ENCODE data around the gene ADH1C. TPM values are rescaled to one million over a fixed set of nuclear protein-coding genes. Genes with fewer than 3 reads are reported as not detected.
"Not testable (repeated sequence)": the region's sequence is repeated elsewhere in the genome, so short reads cannot be mapped to it uniquely, and the experiment has no call there.

The ADH1C gene
- total RNA-seq, 2 experiments from 2014 or later, result not detected

DNA sequence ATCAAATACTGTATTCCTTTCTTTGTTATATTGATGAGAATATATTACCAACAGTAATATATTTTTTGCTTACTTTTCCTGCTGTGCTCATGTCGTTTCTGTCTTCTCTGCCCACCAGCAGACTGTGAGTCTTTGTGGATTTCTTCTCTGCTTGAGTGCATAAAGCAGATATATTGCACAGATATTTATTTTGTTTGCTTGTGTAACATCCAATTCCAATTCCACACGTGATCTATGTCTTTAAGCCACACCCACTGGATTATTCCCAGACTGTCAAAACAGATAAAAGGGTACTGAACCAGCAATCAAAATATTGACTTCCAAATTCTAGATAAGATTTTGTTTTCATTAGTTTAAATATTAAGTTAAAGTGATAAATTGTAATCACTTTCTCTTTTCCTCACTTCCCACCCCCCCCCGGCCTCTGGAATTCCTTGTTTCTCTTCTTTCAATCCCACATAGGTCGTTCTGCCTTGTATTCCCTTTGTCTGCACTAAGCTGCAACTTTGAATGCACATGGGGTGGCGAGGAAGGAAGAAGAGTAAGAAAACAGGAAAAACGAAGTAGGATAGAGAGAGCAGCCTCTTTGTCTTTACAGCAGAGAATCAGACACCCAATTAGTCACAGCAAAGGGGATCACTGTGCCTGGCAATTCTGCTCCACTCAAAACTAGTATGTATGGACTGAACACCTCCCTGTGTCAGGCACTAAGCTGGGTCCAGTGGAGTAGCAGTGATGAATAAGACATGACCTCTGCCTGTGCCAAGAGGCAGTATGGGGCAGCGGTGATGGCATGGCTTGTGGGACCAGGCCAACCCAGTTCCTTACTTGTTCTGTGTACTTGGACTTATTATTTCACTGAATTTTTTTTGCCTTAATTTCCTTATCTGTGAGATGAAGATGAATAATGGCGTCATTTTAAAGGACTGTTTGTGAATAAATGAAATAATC is 31.0 kb downstream of the ADH1C start, which contains the start of gene ADH1B:
Gene ADH1B, minus strand, starts transcription at position 161 of the 951 bp plus-strand sequence. Its CDS starts 70 bp downstream, at position 91.
- Histone ChIP-seq H3K4me2 (ENCODE audit: low read length) (no peak within 1 kb of the TSS), H3K79me2 (ENCODE audit: insufficient read depth, low read depth, low read length) (no peaks in the 10 kb centered on the region), H2AFZ (ENCODE audit: low read length) (no peak within 1 kb of the TSS), H4K20me1 (ENCODE audit: insufficient read depth, low read length) (no peaks in the 10 kb centered on the region), H3K9me3 (ENCODE audit: low read length) (no peaks in the 10 kb centered on the region), H3K9me2 (ENCODE audit: insufficient read depth, low read length) (no peaks in the 10 kb centered on the region), H3K27ac (ENCODE audit: low read depth, low read length, poor library complexity, severe bottlenecking) (no peak within 1 kb of the TSS), H3K36me3 (ENCODE audit: insufficient read depth, low read length) (no peaks in the 10 kb centered on the region), H3K4me3 (ENCODE audit: low read depth, low read length, poor library complexity, severe bottlenecking) (no peak within 1 kb of the TSS), H3K4me1 (ENCODE audit: insufficient read depth, low read length, poor library complexity, severe bottlenecking) (no peaks in the 10 kb centered on the region)
- intact Hi-C loops (cut with micrococcal nuclease; ENCODE audit: unreplicated experiment), result no loop called here
- CTCF ChIA-PET (ENCODE audit: unreplicated experiment), result interaction anchor here (0.6 kb wide), 1 partner anchor 867 kb away, joined by 3 read pairs; no protein-coding TSS in a partner anchor
- no TSS peak for BruUV-seq (replicated peaks)
- POLR2A ChIA-PET, result interaction anchor here (0.6 kb wide), 1 partner anchor 652 kb away, joined by 3 read pairs; no protein-coding TSS in a partner anchor
- TF ChIP-seq EZH2phosphoT487 (IDR thresholded peaks at IDR 0.05; ENCODE audit: borderline replicate concordance, low read depth, low read length), result no peak
- no peak for TF ChIP-seq CTCF (conservative IDR thresholded peaks at IDR 0.05; ENCODE audit: low read length)
- DNase-seq (ENCODE audit: low spot score), result no peak

DNA sequence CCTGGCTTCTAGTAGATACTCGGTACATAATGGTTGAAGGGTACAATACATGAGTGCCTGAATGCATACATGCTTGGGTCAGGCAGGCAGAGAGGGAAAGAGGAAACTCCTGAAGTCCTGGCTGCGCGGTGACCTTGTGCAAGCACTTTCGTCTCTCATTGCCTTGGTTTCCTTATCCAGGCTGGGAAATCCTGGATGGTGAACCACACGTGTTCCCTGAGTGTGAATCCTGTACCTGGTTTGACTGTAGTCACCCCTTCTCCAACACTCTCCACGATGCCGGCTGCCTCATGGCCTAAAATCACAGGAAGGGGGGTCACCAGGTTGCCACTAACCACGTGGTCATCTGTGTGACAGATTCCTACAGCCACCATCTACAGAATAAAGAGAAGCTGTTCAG is 34.7 kb downstream of the ADH1C start:
- H3K36me3 ChIP-seq (ENCODE audit: insufficient read depth, low read length); CTCF ChIA-PET (ENCODE audit: unreplicated experiment); POLR2A ChIA-PET; H2AFZ ChIP-seq (ENCODE audit: low read length); H3K9me3 ChIP-seq (ENCODE audit: low read length); H3K79me2 ChIP-seq (ENCODE audit: insufficient read depth, low read depth, low read length); H4K20me1 ChIP-seq (ENCODE audit: insufficient read depth, low read length); H3K9me2 ChIP-seq (ENCODE audit: insufficient read depth, low read length); H3K4me1 ChIP-seq (ENCODE audit: insufficient read depth, low read length, poor library complexity, severe bottlenecking); intact Hi-C loops (cut with micrococcal nuclease; ENCODE audit: unreplicated experiment); H3K27ac ChIP-seq (ENCODE audit: low read depth, low read length, poor library complexity, severe bottlenecking); H3K4me2 ChIP-seq (ENCODE audit: low read length); H3K4me3 ChIP-seq (ENCODE audit: low read depth, low read length, poor library complexity, severe bottlenecking); DNase-seq (ENCODE audit: low spot score); BruUV-seq (replicated peaks): not testable (repeated sequence)

GRCh38 chr4:99317354-99317753 is 35.2 kb downstream of the ADH1C start:
- Histone ChIP-seq H2AFZ (ENCODE audit: low read length) (no peak overlapping the region), H3K9me3 (ENCODE audit: low read length) (no peaks in the 10 kb centered on the region), H3K27ac (ENCODE audit: low read depth, low read length, poor library complexity, severe bottlenecking) (no peak overlapping the region), H3K4me1 (ENCODE audit: insufficient read depth, low read length, poor library complexity, severe bottlenecking) (no peaks in the 10 kb centered on the region), H4K20me1 (ENCODE audit: insufficient read depth, low read length) (no peaks in the 10 kb centered on the region), H3K36me3 (ENCODE audit: insufficient read depth, low read length) (no peaks in the 10 kb centered on the region), H3K9me2 (ENCODE audit: insufficient read depth, low read length) (no peaks in the 10 kb centered on the region), H3K79me2 (ENCODE audit: insufficient read depth, low read depth, low read length) (no peaks in the 10 kb centered on the region), H3K4me2 (ENCODE audit: low read length) (no peak overlapping the region), H3K4me3 (ENCODE audit: low read depth, low read length, poor library complexity, severe bottlenecking) (no peak overlapping the region)
- TF ChIP-seq CTCF (conservative IDR thresholded peaks at IDR 0.05; ENCODE audit: low read length) (no peak), EZH2phosphoT487 (IDR thresholded peaks at IDR 0.05; ENCODE audit: borderline replicate concordance, low read depth, low read length) (no peak)
- POLR2A ChIA-PET, result no interaction called here
- BruUV-seq (replicated peaks), result no TSS peak
- intact Hi-C loops (cut with micrococcal nuclease; ENCODE audit: unreplicated experiment), result no loop called here
- DNase-seq (ENCODE audit: low spot score), result no peak
- CTCF ChIA-PET (ENCODE audit: unreplicated experiment), result no interaction called here

All from OCI-LY7 (cell line).